ENCODE data around the gene TSEN2. TPM values are rescaled to one million over a fixed set of nuclear protein-coding genes. Genes with fewer than 3 reads are reported as not detected.

Gene TSEN2
- polyA plus RNA-seq, 3 donors: 3.2 to 7.3 (median 3.9) TPM

- Histone ChIP-seq H3K9me3 (replicated peaks in 1 of 2; ENCODE audit: control insufficient read depth in 1 of 2, insufficient read depth in 1 of 2, low read length in 2 of 2) (no peaks in the 10 kb centered on the region), H4K20me1 (ENCODE audit: insufficient read depth, low read length) (no peaks in the 10 kb centered on the region), H2AFZ (ENCODE audit: insufficient read depth, low read depth, low read length, poor library complexity, severe bottlenecking) (no peak overlapping the region), H3K27me3 (ENCODE audit: control insufficient read depth in 2 of 2, insufficient read depth in 2 of 2, low read length in 2 of 2) (no peaks in the 10 kb centered on the region), H3K9ac (ENCODE audit: insufficient read depth, low read length, poor library complexity, severe bottlenecking) (no peak overlapping the region), H3K4me2 (replicated peaks; ENCODE audit: extremely low read depth, low read length, poor library complexity, severe bottlenecking) (no peak overlapping the region), H3K4me1 (ENCODE audit: control insufficient read depth in 1 of 2, insufficient read depth in 2 of 2, low read length in 2 of 2) (no peaks in the 10 kb centered on the region), H3K4me3 (replicated peaks in 1 of 3; ENCODE audit: low read depth in 2 of 3, low read length in 3 of 3) (no peak overlapping the region), H3K79me2 (ENCODE audit: insufficient read depth, low read length) (no peaks in the 10 kb centered on the region), H3K27ac (ENCODE audit: low read depth in 1 of 2, low read length in 2 of 2) (no peak overlapping the region), H3K36me3 (replicated peaks in 1 of 2; ENCODE audit: control insufficient read depth in 1 of 2, insufficient read depth in 2 of 2, low read length in 2 of 2) (peaks cover 53 to 65% of the 10 kb centered on the region in 2 donors)
- no peak overlapping the region for H3K27ac Mint-ChIP-seq
- no peaks in the 10 kb centered on the region for H3K4me1 Mint-ChIP-seq
- no peaks in the 10 kb centered on the region for H3K9me3 Mint-ChIP-seq
- no peak overlapping the region for H3K4me3 Mint-ChIP-seq
- DNase-seq: no peak
- TF ChIP-seq CTCF (IDR thresholded peaks at IDR 0.05): no peak
- intact Hi-C loops (cut with micrococcal nuclease): no loop called here
- no CpG with 5 or more reads among the region's 1 CpG for WGBS (ENCODE audit: insufficient coverage)
- H3K27me3 Mint-ChIP-seq (ENCODE audit: low read depth in 3 of 3): peaks cover 0 to 2% (median 0%) of the 10 kb centered on the region in 3 donors
- peaks cover 57 to 62% of the 10 kb centered on the region in 2 donors for H3K36me3 Mint-ChIP-seq
These were observed 12.1 kb downstream of the TSEN2 start for GRCh38 chr3:12496453-12496761.

- H3K27ac Mint-ChIP-seq: peak overlapping the region in 1 of 7 donors; percentile 13
These were observed 15.2 kb downstream of the TSEN2 start for GRCh38 chr3:12499474-12499873.

More at GRCh38 chr3:12499474-12499873, 15.2 kb downstream of the TSEN2 start:
- no peaks in the 10 kb centered on the region for H3K9me3 Mint-ChIP-seq
- H3K36me3 Mint-ChIP-seq: peaks cover 47 to 49% of the 10 kb centered on the region in 2 donors
- no peaks in the 10 kb centered on the region for H3K9me3 ChIP-seq (replicated peaks in 1 of 2; ENCODE audit: control insufficient read depth in 1 of 2, insufficient read depth in 1 of 2, low read length in 2 of 2)
- H3K9ac ChIP-seq (ENCODE audit: insufficient read depth, low read length, poor library complexity, severe bottlenecking): no peak overlapping the region
- no peak overlapping the region for H3K4me2 ChIP-seq (replicated peaks; ENCODE audit: extremely low read depth, low read length, poor library complexity, severe bottlenecking)
- H3K27ac ChIP-seq (ENCODE audit: low read depth in 1 of 2, low read length in 2 of 2): no peak overlapping the region
- no peak overlapping the region for H3K4me3 ChIP-seq (replicated peaks in 1 of 3; ENCODE audit: low read depth in 2 of 3, low read length in 3 of 3)
- no peak for DNase-seq
- no peaks in the 10 kb centered on the region for H3K79me2 ChIP-seq (ENCODE audit: insufficient read depth, low read length)
- no peak overlapping the region for H3K4me3 Mint-ChIP-seq
- 97% methylated on average over 3 of the region's 5 CpGs for WGBS (ENCODE audit: insufficient coverage)
- H3K27me3 ChIP-seq (ENCODE audit: control insufficient read depth in 2 of 2, insufficient read depth in 2 of 2, low read length in 2 of 2): no peaks in the 10 kb centered on the region
- H3K4me1 Mint-ChIP-seq: peaks cover 10% of the 10 kb centered on the region
- peaks cover 38 to 70% of the 10 kb centered on the region in 2 donors for H3K36me3 ChIP-seq (replicated peaks in 1 of 2; ENCODE audit: control insufficient read depth in 1 of 2, insufficient read depth in 2 of 2, low read length in 2 of 2)
- intact Hi-C loops (cut with micrococcal nuclease): no loop called here
- H4K20me1 ChIP-seq (ENCODE audit: insufficient read depth, low read length): no peaks in the 10 kb centered on the region
- peaks cover 0 to 2% (median 0%) of the 10 kb centered on the region in 3 donors for H3K27me3 Mint-ChIP-seq (ENCODE audit: low read depth in 3 of 3)
- peaks cover 9 to 10% of the 10 kb centered on the region in 2 donors for H3K4me1 ChIP-seq (ENCODE audit: control insufficient read depth in 1 of 2, insufficient read depth in 2 of 2, low read length in 2 of 2)
- H2AFZ ChIP-seq (ENCODE audit: insufficient read depth, low read depth, low read length, poor library complexity, severe bottlenecking): no peak overlapping the region
- no peak for TF ChIP-seq CTCF (IDR thresholded peaks at IDR 0.05)

Data from CD14-positive monocyte (primary cell).